ENCODE measurements around the gene PLAAT3.
"Not testable (repeated sequence)": the region's sequence is repeated elsewhere in the genome, so short reads cannot be mapped to it uniquely, and the experiment has no call there.

DNA sequence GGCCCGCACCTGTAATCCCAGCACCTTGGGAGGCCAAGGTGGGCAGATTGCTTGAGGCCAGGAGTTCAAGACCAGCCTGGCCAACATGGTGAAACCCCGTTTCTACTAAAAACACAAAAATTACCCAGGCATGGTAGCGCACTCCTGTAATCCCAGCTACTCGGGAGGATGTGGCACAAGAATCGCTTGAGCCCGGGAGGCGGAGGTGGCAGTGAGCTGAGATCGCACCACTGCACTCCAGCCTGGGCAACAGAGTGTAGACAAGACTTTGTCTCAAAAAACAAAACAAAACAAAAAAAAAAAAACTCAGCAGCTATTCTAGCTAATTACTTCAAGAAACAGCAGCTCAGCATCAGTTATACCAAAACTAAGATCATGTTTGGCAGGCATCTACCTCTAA is 24.2 kb upstream of the PLAAT3 start:
- TF ChIP-seq, protein P1, sequence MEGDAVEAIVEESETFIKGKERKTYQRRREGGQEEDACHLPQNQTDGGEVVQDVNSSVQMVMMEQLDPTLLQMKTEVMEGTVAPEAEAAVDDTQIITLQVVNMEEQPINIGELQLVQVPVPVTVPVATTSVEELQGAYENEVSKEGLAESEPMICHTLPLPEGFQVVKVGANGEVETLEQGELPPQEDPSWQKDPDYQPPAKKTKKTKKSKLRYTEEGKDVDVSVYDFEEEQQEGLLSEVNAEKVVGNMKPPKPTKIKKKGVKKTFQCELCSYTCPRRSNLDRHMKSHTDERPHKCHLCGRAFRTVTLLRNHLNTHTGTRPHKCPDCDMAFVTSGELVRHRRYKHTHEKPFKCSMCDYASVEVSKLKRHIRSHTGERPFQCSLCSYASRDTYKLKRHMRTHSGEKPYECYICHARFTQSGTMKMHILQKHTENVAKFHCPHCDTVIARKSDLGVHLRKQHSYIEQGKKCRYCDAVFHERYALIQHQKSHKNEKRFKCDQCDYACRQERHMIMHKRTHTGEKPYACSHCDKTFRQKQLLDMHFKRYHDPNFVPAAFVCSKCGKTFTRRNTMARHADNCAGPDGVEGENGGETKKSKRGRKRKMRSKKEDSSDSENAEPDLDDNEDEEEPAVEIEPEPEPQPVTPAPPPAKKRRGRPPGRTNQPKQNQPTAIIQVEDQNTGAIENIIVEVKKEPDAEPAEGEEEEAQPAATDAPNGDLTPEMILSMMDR (IDR thresholded peaks at IDR 0.05; ENCODE audit: insufficient read depth, low read depth, low read length), result not testable (repeated sequence)
- not testable (repeated sequence) for TF ChIP-seq EZH2 (IDR thresholded peaks at IDR 0.05; ENCODE audit: insufficient read depth, low read length)
